ENCODE measurements around the gene WRNIP1. TPM values are rescaled to one million over a fixed set of nuclear protein-coding genes. Genes with fewer than 3 reads are reported as not detected.
"Not testable (repeated sequence)": the region's sequence is repeated elsewhere in the genome, so short reads cannot be mapped to it uniquely, and the experiment has no call there.

WRNIP1 gene
- total RNA-seq, 1 donor from 2014 or later, result 34.6 TPM

DNA sequence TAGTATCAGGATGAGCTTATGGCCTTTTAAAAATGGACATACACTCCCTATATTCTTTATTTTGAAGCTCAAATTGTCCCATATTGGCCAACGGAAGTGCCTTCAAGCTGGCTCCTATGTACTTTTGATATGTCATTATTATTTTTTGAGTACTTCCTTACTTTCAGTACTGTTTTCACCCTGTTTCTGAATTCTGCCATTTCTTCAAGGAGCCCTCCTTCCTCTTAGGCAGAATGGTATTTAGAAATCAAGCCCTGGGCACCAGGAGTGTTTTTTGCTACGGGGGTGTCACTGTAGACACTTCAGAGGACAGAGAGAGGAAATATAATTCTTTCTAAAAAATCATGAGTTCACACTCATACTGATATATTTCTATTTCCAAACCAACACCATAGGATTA is 9.0 kb upstream of the WRNIP1 start:
- TF ChIP-seq, protein P1, sequence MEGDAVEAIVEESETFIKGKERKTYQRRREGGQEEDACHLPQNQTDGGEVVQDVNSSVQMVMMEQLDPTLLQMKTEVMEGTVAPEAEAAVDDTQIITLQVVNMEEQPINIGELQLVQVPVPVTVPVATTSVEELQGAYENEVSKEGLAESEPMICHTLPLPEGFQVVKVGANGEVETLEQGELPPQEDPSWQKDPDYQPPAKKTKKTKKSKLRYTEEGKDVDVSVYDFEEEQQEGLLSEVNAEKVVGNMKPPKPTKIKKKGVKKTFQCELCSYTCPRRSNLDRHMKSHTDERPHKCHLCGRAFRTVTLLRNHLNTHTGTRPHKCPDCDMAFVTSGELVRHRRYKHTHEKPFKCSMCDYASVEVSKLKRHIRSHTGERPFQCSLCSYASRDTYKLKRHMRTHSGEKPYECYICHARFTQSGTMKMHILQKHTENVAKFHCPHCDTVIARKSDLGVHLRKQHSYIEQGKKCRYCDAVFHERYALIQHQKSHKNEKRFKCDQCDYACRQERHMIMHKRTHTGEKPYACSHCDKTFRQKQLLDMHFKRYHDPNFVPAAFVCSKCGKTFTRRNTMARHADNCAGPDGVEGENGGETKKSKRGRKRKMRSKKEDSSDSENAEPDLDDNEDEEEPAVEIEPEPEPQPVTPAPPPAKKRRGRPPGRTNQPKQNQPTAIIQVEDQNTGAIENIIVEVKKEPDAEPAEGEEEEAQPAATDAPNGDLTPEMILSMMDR (IDR thresholded peaks at IDR 0.05), result no peak
- Mint-ChIP-seq H3K4me1 (ENCODE audit: low read depth) (peaks cover 14% of the 10 kb centered on the region), H3K9me3 (ENCODE audit: low read depth) (no peaks in the 10 kb centered on the region), H3K36me3 (ENCODE audit: low read depth) (no peaks in the 10 kb centered on the region), H3K27ac (ENCODE audit: unreplicated experiment) (peak overlapping the region; percentile 43), H3K27me3 (ENCODE audit: low read depth) (no peaks in the 10 kb centered on the region), H3K4me3 (ENCODE audit: unreplicated experiment) (no peak overlapping the region)
- no peak for DNase-seq (ENCODE audit: low spot score)

DNA sequence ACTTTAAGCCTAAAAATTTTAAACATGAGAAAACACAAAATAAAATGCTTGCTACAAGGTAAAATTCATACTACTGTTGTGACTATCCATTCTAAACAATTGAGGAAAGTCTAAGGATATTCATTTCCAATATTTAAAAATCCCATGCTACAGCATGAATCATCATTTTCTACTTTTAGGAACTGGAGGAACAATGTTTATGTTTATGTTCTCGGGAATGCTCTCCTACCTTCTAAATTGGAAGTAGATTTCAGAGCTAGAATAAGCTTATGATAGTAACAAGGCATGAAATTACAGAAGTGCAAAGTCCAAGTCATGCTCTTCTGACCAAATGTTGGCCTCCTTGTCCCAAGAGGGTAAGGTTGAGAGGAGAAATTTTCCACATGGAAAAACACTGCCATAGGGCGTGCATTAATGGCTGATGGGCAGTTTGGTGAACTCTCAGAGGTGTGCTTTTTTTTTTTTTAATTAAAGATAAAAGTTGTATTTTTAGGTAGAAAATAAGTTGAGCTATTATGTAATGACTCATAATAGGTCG is 8.4 kb upstream of the WRNIP1 start:
- peak overlapping the region; percentile 43 for H3K27ac Mint-ChIP-seq (ENCODE audit: unreplicated experiment)
- H3K9me3 Mint-ChIP-seq (ENCODE audit: low read depth), result no peaks in the 10 kb centered on the region
- DNase-seq (ENCODE audit: low spot score), result no peak
- H3K4me1 Mint-ChIP-seq (ENCODE audit: low read depth), result peaks cover 14% of the 10 kb centered on the region
- no peak overlapping the region for H3K4me3 Mint-ChIP-seq (ENCODE audit: unreplicated experiment)
- TF ChIP-seq, protein P1 (IDR thresholded peaks at IDR 0.05), result no peak
- no peaks in the 10 kb centered on the region for H3K27me3 Mint-ChIP-seq (ENCODE audit: low read depth)
- no peaks in the 10 kb centered on the region for H3K36me3 Mint-ChIP-seq (ENCODE audit: low read depth)

DNA sequence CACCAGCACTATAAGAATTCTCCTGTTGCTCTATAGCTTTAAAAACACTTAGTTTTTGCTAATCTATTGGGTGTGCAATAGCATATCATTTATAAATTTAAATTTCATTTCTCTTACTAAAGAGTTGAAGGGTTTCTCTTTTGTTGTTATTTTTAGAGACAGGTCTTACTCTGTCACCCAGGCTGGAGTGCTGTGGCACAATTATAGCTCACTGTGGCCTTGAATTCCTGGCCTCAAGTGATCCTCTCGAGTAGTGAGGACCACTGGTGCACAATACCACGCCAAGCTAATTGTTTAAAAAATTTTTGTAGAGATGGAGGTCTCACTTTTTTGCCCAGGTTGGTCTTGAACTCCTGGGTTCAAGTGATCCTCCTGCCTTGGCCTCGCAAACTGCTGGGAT is 6.2 kb upstream of the WRNIP1 start:
- Mint-ChIP-seq H3K27ac (ENCODE audit: unreplicated experiment) (no peak overlapping the region), H3K9me3 (ENCODE audit: low read depth) (no peaks in the 10 kb centered on the region), H3K4me3 (ENCODE audit: unreplicated experiment) (no peak overlapping the region), H3K36me3 (ENCODE audit: low read depth) (no peaks in the 10 kb centered on the region), H3K27me3 (ENCODE audit: low read depth) (no peaks in the 10 kb centered on the region), H3K4me1 (ENCODE audit: low read depth) (peaks cover 15% of the 10 kb centered on the region)
- no peak for DNase-seq (ENCODE audit: low spot score)
- TF ChIP-seq, protein P1 (IDR thresholded peaks at IDR 0.05), result no peak

DNA sequence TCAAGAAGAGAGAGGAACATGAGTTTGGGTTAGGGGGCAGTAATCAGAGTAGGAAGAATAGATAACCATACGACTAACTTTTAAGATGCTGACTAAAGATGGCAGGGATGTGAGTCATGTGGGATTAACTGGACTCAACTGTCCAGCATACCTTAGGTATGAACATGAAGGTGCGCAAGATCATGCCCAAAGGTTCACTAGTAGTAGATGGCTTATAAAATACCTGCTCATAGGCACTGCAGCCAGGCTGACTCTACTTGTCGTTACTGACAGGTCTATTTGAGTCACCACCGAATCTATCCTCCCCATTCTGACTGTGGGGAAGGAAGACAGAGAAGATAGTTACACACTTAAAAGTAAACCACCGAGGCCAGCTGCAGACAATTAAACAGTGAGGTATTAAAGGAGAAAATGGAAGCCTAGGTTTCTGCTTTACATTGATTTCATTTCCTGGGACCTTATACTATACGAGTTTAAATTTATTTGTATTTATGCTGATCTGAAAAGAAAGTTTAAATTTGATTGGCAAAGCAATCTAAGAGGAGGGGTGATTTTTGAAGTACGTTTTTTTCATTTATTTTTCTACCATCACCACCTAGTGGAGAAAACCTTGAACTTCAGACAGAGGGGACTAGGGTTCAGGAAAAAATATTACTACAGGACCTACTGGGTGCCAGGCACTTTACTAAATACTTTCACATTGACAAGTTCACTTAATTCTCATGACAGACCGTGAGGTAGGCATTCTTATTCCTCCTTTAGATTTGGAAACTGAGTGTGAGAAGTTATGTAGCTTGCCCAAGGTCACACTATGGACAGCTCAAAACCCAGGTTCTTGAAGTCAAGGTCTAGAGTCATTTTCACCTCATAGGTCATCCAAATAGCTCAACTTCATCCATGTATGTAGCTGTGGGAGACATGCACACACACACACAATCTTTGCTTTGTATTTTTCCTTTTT is 4.0 kb upstream of the WRNIP1 start:
- peaks cover 22% of the 10 kb centered on the region for H3K4me1 Mint-ChIP-seq (ENCODE audit: low read depth)
- TF ChIP-seq, protein P1 (IDR thresholded peaks at IDR 0.05), result peak; percentile 70
- no peak overlapping the region for H3K27ac Mint-ChIP-seq (ENCODE audit: unreplicated experiment)
- no peak for DNase-seq (ENCODE audit: low spot score)
- no peaks in the 10 kb centered on the region for H3K27me3 Mint-ChIP-seq (ENCODE audit: low read depth)
- no peak overlapping the region for H3K4me3 Mint-ChIP-seq (ENCODE audit: unreplicated experiment)
- no peaks in the 10 kb centered on the region for H3K36me3 Mint-ChIP-seq (ENCODE audit: low read depth)
- H3K9me3 Mint-ChIP-seq (ENCODE audit: low read depth), result no peaks in the 10 kb centered on the region

DNA sequence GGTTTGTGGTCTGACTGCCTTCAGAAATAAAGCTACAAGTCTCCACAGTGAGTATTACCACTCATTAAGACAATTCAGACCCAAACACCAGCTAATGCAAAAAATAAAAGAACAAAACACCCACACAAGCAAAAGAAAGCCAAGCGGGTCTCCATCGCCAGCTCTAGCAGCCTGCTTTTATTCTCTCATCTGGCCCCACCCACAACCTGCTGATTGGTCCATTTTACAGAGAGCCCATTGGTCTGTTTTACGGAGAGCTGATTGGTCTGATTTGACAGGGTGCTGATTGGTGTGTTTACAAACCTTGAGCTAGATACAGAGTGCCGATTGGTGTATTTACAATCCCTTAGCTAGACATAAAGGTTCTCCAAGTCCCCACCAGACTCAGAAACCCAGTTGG is 2.3 kb upstream of the WRNIP1 start:
- not testable (repeated sequence) for H3K9me3 Mint-ChIP-seq (ENCODE audit: low read depth); DNase-seq (ENCODE audit: low spot score); H3K27ac Mint-ChIP-seq (ENCODE audit: unreplicated experiment); H3K4me3 Mint-ChIP-seq (ENCODE audit: unreplicated experiment); H3K27me3 Mint-ChIP-seq (ENCODE audit: low read depth); H3K36me3 Mint-ChIP-seq (ENCODE audit: low read depth)
- H3K4me1 Mint-ChIP-seq (ENCODE audit: low read depth), result peaks cover 20% of the 10 kb centered on the region
